GM12878 (cell line): Measurements from ENCODE around the gene GOLGA7B. TPM values are rescaled to one million over a fixed set of nuclear protein-coding genes. Genes with fewer than 3 reads are reported as not detected.

Source experiments
- ATAC-seq: fragments of 200-7000 bp; cut with Tn5 transposase; 3 replicates; pipeline ENCODE4 v1.9.1; 2020; ENCODE audit warnings: mild to moderate bottlenecking, moderate library complexity
- BruUV-seq: library from RNA; stranded (reverse); fragments of 400-500 nt; replicated peaks from 2 replicates; lab custom pipeline; 2021; lab: Mats Ljungman, UMichigan
- CTCF ChIA-PET: fragments of 300-600 bp; sonication (Branson Sonifier 250); formaldehyde crosslinking; extraction: SDS; loops from one replicate; lab custom pipeline; 2021; ENCODE audit warnings: inconsistent platforms; lab: Yijun Ruan, JAX
- POLR2A ChIA-PET: fragments of 350-600 bp; formaldehyde crosslinking; extraction: SDS; loops from one replicate; lab custom pipeline; 2021; ENCODE audit warnings: inconsistent platforms; lab: Charles Lee
- RAD21 ChIA-PET: fragments of 300-600 bp; sonication (Branson Sonifier 250); formaldehyde crosslinking; loops from one replicate; lab custom pipeline; 2023; ENCODE audit warnings: antibody characterized with exemption; ENCODE audit not compliant: unreplicated experiment; lab: Charles Lee
- SMC1A ChIA-PET: fragments of 300-600 bp; sonication (Branson Sonifier 250); formaldehyde crosslinking; loops from one replicate; lab custom pipeline; 2023; ENCODE audit not compliant: unreplicated experiment, uncharacterized antibody; lab: Charles Lee
- DNase-seq: peaks from one replicate; pipeline ENCODE4 v3.0.0-alpha.2; 2011; ENCODE audit warnings: low read depth, low spot score
- FAIRE-seq: peaks from 3 replicates; lab custom pipeline; 2011; peaks lifted over from hg19 to GRCh38; lab: Jason Lieb, UNC
- H2AFZ ChIP-seq: 2 replicates; pipeline ENCODE4 v1.6.0; 2011; ENCODE audit warnings: low read depth, low read length, control low read depth; ENCODE audit not compliant: control insufficient read depth
- H3K27ac ChIP-seq: 2 replicates; pipeline ENCODE4 v1.5.1; 2011; ENCODE audit warnings: control low read depth; ENCODE audit not compliant: control insufficient read depth, insufficient read depth
- H3K27me3 ChIP-seq, 2 experiments: replicated peaks in 1 of 2; 2 replicates each; pipeline versions ENCODE4 v1.6.0 to v1.6.1; 2011; ENCODE audit warnings: low read length in 1 of 2; ENCODE audit not compliant: control insufficient read depth in 2 of 2, insufficient read depth in 2 of 2
- H3K36me3 ChIP-seq, 2 experiments: 2 replicates each; pipeline ENCODE4 v1.5.1; 2011; ENCODE audit warnings: low read length in 1 of 2; ENCODE audit not compliant: control insufficient read depth in 2 of 2, insufficient read depth in 2 of 2
- H3K4me1 ChIP-seq: 2 replicates; pipeline ENCODE4 v1.6.1; 2011; ENCODE audit warnings: mild to moderate bottlenecking, low read length, moderate library complexity, mixed read lengths; ENCODE audit not compliant: control insufficient read depth, insufficient read depth
- H3K4me2 ChIP-seq: 2 replicates; pipeline ENCODE4 v1.6.0; 2011; ENCODE audit warnings: control low read depth; ENCODE audit not compliant: control insufficient read depth, insufficient read depth
- H3K4me3 ChIP-seq: fragments of 200-600 bp; sonication (generic); 2 replicates; pipeline ENCODE4 v1.5.1; 2016
- H3K79me2 ChIP-seq: 2 replicates; pipeline ENCODE4 v1.6.0; 2011; ENCODE audit warnings: low read length; ENCODE audit not compliant: control insufficient read depth, insufficient read depth
- H3K9ac ChIP-seq: 2 replicates; pipeline ENCODE4 v1.8.0; 2011; ENCODE audit warnings: low read length, control low read depth, mixed read lengths; ENCODE audit not compliant: control insufficient read depth, insufficient read depth
- H3K9me3 ChIP-seq: replicated peaks from 3 replicates; pipeline ENCODE4 v1.5.1; 2011; ENCODE audit warnings: mild to moderate bottlenecking, low read length; ENCODE audit not compliant: control insufficient read depth, insufficient read depth
- H4K20me1 ChIP-seq: 2 replicates; pipeline ENCODE4 v1.6.0; 2011; ENCODE audit not compliant: control insufficient read depth, insufficient read depth
- BRCA1 ChIP-seq: IDR thresholded peaks from 2 replicates; pipeline ENCODE4 v1.6.1; 2011; ENCODE audit warnings: low read depth, low read length, improper control_type of control experiment
- EP300 ChIP-seq, 2 experiments: fragments of 150-350 bp in 1 of 2; IDR thresholded peaks; 2 replicates each; pipeline ENCODE4 v1.6.1; 2011 to 2012; ENCODE audit warnings: low read depth in 2 of 2, low read length in 2 of 2, borderline replicate concordance in 1 of 2, improper control_type of control experiment in 1 of 2, inconsistent platforms in 1 of 2; ENCODE audit not compliant: control insufficient read depth in 1 of 2
- HCFC1 ChIP-seq: fragments of 150-350 bp; IDR thresholded peaks from 2 replicates; pipeline ENCODE4 v1.6.1; 2014; ENCODE audit warnings: low read length
- NFXL1 ChIP-seq: fragments of 450-650 bp; IDR thresholded peaks from 2 replicates; pipeline ENCODE4 v1.6.1; 2017; ENCODE audit warnings: antibody characterized with exemption, mild to moderate bottlenecking, borderline replicate concordance
- PML ChIP-seq: IDR thresholded peaks from 2 replicates; pipeline ENCODE4 v1.6.1; 2012; ENCODE audit warnings: low read length, inconsistent platforms
- RAD51 ChIP-seq: fragments of 450-650 bp; IDR thresholded peaks from 2 replicates; pipeline ENCODE4 v1.6.1; 2016; ENCODE audit warnings: moderate library complexity, mild to moderate bottlenecking, inconsistent platforms
- RB1 ChIP-seq: fragments of 450-650 bp; formaldehyde crosslinking; IDR thresholded peaks from 2 replicates; pipeline ENCODE4 v1.6.1; 2017; ENCODE audit warnings: mild to moderate bottlenecking, borderline replicate concordance
- SMAD1 ChIP-seq: fragments of 450-650 bp; IDR thresholded peaks from 2 replicates; pipeline ENCODE4 v1.6.1; 2018; ENCODE audit warnings: mild to moderate bottlenecking, low read depth; ENCODE audit not compliant: partially characterized antibody
- SMARCA5 ChIP-seq: fragments of 450-650 bp; IDR thresholded peaks from 2 replicates; pipeline ENCODE4 v1.6.1; 2017; ENCODE audit warnings: mild to moderate bottlenecking
- ZNF384 ChIP-seq: IDR thresholded peaks from 2 replicates; pipeline ENCODE4 v1.6.1; 2012; ENCODE audit warnings: low read depth, mild to moderate bottlenecking, low read length, improper control_type of control experiment, borderline replicate concordance
- ZZZ3 ChIP-seq: IDR thresholded peaks from 2 replicates; pipeline ENCODE4 v1.6.1; 2011; ENCODE audit warnings: low read depth; ENCODE audit not compliant: control insufficient read depth, insufficient read length
- WGBS: methylation state at CpG from one replicate; pipeline ENCODE4 v1.1.6; 2016; ENCODE audit warnings: low lambda C conversion rate; ENCODE audit not compliant: insufficient replicate concordance, insufficient coverage; ENCODE audit errors: missing lambda C conversion rate; 5-methylcytosine and 5-hydroxymethylcytosine counted together
- in situ Hi-C: fragments of 300-500 bp; cut with MboI; formaldehyde crosslinking; loops from 9 replicates; pipeline ENCODE4 v1.14.3; 2018; ENCODE audit warnings: mixed read lengths
- intact Hi-C: fragments of 100-400 bp; cut with micrococcal nuclease; formaldehyde crosslinking; loops from one replicate; pipeline ENCODE4 v1.14.2; 2022; ENCODE audit not compliant: unreplicated experiment
- polyA plus RNA-seq, 11 experiments: library from polyadenylated mRNA; depleted of rRNA in 4 of 11; unstranded in 6 of 11; stranded (reverse) in 5 of 11; fragments of >200 nt; fragmentation: Nextera tagmentation in 4 of 11; fragmentation: Illumina TruSeq in 1 of 11; extraction: Ambion mirVana in 4 of 11; extraction: Trizol in 1 of 11; gene quantifications; 1 replicate in 1 of 11; 2 replicates in 10 of 11; pipeline versions ENCODE4 v1.2.1 to v1.2.3, GENCODE V29; 2011 to 2016; ENCODE audit warnings: inconsistent platforms in 2 of 11, missing spikeins in 2 of 11, low read depth in 1 of 11
- total RNA-seq, 4 experiments: library from RNA; depleted of rRNA in 3 of 4; stranded (reverse); fragments of >200 nt in 3 of 4; fragmentation: Illumina TruSeq in 1 of 4; extraction: Trizol in 1 of 4; gene quantifications; 2 replicates each; pipeline versions ENCODE4 v1.2.1 to v1.2.3, GENCODE V29; 2013 to 2021
- TF ChIP-seq, protein P1 (sequence below): fragments of 450-650 bp; IDR thresholded peaks from 2 replicates; pipeline ENCODE4 v1.6.1; 2014; ENCODE audit warnings: mild to moderate bottlenecking
- TF ChIP-seq, protein P2 (sequence below): IDR thresholded peaks from 2 replicates; pipeline ENCODE4 v1.6.1; 2012; ENCODE audit warnings: low read depth, low read length, improper control_type of control experiment

The GOLGA7B gene
- total and polyA plus RNA-seq, 10 of the 15 experiments (the other 5 are each of a cell fraction or from before 2014, with no cell fraction given): 0.01 to 0.02 (median 0.01) TPM; not detected in 7

DNA sequence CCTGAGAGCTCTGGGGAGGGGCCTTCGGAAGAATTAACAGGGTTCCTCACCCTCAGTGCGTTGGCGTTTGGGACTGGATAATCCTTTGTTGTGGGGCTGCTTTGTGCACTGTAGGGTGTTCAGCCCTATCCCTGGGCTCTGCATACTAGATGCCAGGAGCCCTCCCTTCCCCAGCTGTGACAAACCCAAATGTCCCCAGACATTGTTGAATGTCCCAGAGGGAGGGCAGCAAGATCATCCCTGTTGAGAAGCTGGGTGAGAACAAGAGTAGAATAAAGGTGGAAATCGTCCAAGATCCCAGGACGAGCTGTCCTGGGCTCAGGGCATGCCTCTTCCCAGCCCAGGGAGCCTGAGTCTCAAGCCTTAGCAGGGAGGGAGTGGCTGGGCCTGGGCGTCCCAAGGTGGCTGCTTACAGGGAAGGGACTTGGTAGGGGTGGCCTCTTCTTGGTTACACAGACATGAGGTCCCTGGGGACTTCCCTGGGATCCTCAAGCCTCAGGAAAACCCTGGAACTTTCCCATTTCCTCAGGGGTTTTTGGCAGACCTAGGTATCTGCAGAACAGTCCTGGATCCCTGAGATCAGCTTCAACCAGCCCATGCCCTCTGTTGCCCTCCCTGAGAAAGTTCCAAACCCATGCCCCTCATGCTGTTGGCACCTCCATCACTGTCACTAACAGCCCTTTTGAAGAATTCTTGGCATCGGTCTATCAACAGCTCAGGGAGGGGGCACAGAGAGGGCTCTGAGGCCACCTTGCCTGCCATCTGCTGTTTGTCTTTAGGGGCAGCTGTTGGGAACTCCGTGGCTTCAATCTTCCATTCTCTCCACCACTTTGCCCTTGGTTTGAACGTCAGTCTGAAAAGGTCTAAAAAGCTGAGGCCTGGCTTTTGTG, 53.7 kb downstream of the GOLGA7B start (continued):
- TF ChIP-seq SMARCA5 (no peak), SMAD1 (no peak), RAD51 (no peak), ZNF384 (no peak), HCFC1 (no peak)
- TF ChIP-seq, protein P1, sequence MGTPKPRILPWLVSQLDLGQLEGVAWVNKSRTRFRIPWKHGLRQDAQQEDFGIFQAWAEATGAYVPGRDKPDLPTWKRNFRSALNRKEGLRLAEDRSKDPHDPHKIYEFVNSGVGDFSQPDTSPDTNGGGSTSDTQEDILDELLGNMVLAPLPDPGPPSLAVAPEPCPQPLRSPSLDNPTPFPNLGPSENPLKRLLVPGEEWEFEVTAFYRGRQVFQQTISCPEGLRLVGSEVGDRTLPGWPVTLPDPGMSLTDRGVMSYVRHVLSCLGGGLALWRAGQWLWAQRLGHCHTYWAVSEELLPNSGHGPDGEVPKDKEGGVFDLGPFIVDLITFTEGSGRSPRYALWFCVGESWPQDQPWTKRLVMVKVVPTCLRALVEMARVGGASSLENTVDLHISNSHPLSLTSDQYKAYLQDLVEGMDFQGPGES: no peak
- TF ChIP-seq, protein P2, sequence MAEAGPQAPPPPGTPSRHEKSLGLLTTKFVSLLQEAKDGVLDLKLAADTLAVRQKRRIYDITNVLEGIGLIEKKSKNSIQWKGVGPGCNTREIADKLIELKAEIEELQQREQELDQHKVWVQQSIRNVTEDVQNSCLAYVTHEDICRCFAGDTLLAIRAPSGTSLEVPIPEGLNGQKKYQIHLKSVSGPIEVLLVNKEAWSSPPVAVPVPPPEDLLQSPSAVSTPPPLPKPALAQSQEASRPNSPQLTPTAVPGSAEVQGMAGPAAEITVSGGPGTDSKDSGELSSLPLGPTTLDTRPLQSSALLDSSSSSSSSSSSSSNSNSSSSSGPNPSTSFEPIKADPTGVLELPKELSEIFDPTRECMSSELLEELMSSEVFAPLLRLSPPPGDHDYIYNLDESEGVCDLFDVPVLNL: no peak
- TF ChIP-seq, all 136 proteins: peak for 0

DNA sequence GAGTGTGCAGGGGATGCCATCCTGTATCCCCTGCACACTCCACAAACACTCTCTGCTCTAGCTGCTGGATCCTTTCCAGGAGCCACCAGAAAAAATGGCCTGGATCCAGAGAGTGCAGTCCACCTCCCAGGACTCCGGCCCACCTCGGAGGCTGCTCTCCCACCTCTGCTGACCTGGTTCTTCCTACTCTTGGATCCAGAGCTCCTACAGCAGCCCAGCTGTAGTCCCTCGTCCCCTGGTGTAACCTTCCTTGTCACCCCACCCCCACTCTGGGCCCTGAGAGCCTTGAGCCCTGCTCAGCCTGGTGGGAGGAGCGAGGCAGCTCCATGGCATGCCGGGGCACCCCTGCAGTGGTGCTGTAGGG, 54.4 kb downstream of the GOLGA7B start:
- ChIA-PET SMC1A (interaction anchor here (1.0 kb wide), 1 partner anchor 137 kb away, joined by 3 read pairs; no protein-coding TSS in a partner anchor), RAD21 (no interaction called here), POLR2A (no interaction called here), CTCF (interaction anchor here (1.3 to 2.1 kb wide), 2 partner anchors 113 to 137 kb away, joined by 4 to 8 read pairs; no protein-coding TSS in a partner anchor)
- in situ Hi-C loops (no loop called here), intact Hi-C loops (no loop called here)
- Histone ChIP-seq H3K4me3 (no peak overlapping the region), H3K36me3 (no peaks in the 10 kb centered on the region), H2AFZ (no peak overlapping the region), H3K9ac (no peak overlapping the region), H3K4me2 (no peak overlapping the region), H3K79me2 (no peaks in the 10 kb centered on the region), H4K20me1 (no peaks in the 10 kb centered on the region), H3K27ac (no peak overlapping the region), H3K4me1 (no peaks in the 10 kb centered on the region), H3K27me3 (peaks cover 6 to 14% of the 10 kb centered on the region in 2 experiments; a peak in 3 of 4 replicates), H3K9me3 (no peaks in the 10 kb centered on the region)
- TF ChIP-seq RB1: no peak
- TF ChIP-seq EP300 (IDR thresholded peaks at IDR 0.05; ENCODE audit: borderline replicate concordance in 1 of 2, control insufficient read depth in 1 of 2, low read depth in 2 of 2, low read length in 2 of 2): no peak
- TF ChIP-seq NFXL1: no peak
- no peak for TF ChIP-seq PML
- TF ChIP-seq ZZZ3: no peak
- no peak for TF ChIP-seq BRCA1
- FAIRE-seq: no peak
- 33% methylated on average over 3 of the region's 5 CpGs for WGBS
- no TSS peak for BruUV-seq
- no peak for ATAC-seq
- no peak for DNase-seq
